NCI-H748 (cell line): ENCODE data around the gene WRAP73.

Source experiments
- DNase-seq: peaks from one replicate; lab custom pipeline; 2025; ENCODE audit not compliant: unreplicated experiment; lab: John Stamatoyannopoulos, UW

Gene WRAP73

GRCh38 chr1:3614755-3615742 lies 34.9 kb downstream of the WRAP73 start:
- no peak for DNase-seq

GRCh38 chr1:3612123-3612522 lies 37.8 kb downstream of the WRAP73 start:
- no peak for DNase-seq

- peak; percentile 81 for DNase-seq
These were observed 38.5 kb downstream of the WRAP73 start, which contains the start of gene MEGF6 for GRCh38 chr1:3611170-3612019. Gene MEGF6, minus strand, starts transcription at chr1:3611508. Its CDS starts 240 bp downstream, at chr1:3611268.

- DNase-seq: peak; percentile 31
These were observed 39.3 kb downstream of the WRAP73 start for GRCh38 chr1:3610527-3611169.

- no peak for DNase-seq
These were observed 40.0 kb downstream of the WRAP73 start for GRCh38 chr1:3609769-3610526.

GRCh38 chr1:3609016-3609768 lies 40.7 kb downstream of the WRAP73 start:
- DNase-seq: no peak

GRCh38 chr1:3608154-3608553 lies 41.7 kb downstream of the WRAP73 start:
- DNase-seq: no peak

- no peak for DNase-seq
These were observed 42.2 kb downstream of the WRAP73 start for GRCh38 chr1:3607703-3608065.

GRCh38 chr1:3606779-3607702 lies 42.9 kb downstream of the WRAP73 start:
- no peak for DNase-seq

- DNase-seq: no peak
These were observed 44.7 kb downstream of the WRAP73 start for GRCh38 chr1:3604997-3605823.

GRCh38 chr1:3604468-3604974 lies 45.4 kb downstream of the WRAP73 start:
- DNase-seq: no peak

- DNase-seq: no peak
These were observed 46.1 kb downstream of the WRAP73 start for GRCh38 chr1:3603571-3604467.

- DNase-seq: no peak
These were observed 46.7 kb downstream of the WRAP73 start for GRCh38 chr1:3603156-3603555.

GRCh38 chr1:3602375-3602774 lies 47.5 kb downstream of the WRAP73 start:
- DNase-seq: no peak

- no peak for DNase-seq
These were observed 48.2 kb downstream of the WRAP73 start for GRCh38 chr1:3601743-3602142.

- no peak for DNase-seq
These were observed 49.5 kb downstream of the WRAP73 start for GRCh38 chr1:3600354-3600753.

GRCh38 chr1:3599816-3600215 lies 50.1 kb downstream of the WRAP73 start:
- DNase-seq: no peak
